Neural progenitor cell (in vitro differentiated cells): ENCODE results near the gene SEMA6A.

Experiments
- CTCF ChIP-seq: fragments of 200-600 bp; sonication (generic); IDR thresholded peaks from 2 replicates; pipeline ENCODE4 v1.5.1; 2017; ENCODE audit warnings: antibody characterized with exemption, mild to moderate bottlenecking
- EZH2 ChIP-seq: fragments of 200-600 bp; sonication (generic); IDR thresholded peaks from 2 replicates; pipeline ENCODE4 v1.6.1; 2017; ENCODE audit warnings: antibody characterized with exemption, mild to moderate bottlenecking, moderate library complexity

- no peak for TF ChIP-seq CTCF
- TF ChIP-seq EZH2, result no peak
These were observed 8.7 kb upstream of the SEMA6A start for GRCh38 chr5:116583085-116583861.
